Globus pallidus (tissue), 1 donor: Measurements from ENCODE around the gene IFNA5.

Source experiments
- DNase-seq: peaks from one replicate; pipeline ENCODE4 v3.0.0-alpha.2; 2015; ENCODE audit warnings: low spot score

The IFNA5 gene

GRCh38 chr9:21305213-21305612, at the start of gene IFNA5:
Gene IFNA5 (minus strand): TSS chr9:21305313. CDS start chr9:21305256, 57 bp downstream.
- DNase-seq = no peak

GRCh38 chr9:21350787-21351186, 45.7 kb upstream of the IFNA5 start, which contains the start of gene IFNA6:
Gene IFNA6 (minus strand): TSS chr9:21350887. CDS start chr9:21350887, 0 bp downstream.
- DNase-seq = no peak

DNA sequence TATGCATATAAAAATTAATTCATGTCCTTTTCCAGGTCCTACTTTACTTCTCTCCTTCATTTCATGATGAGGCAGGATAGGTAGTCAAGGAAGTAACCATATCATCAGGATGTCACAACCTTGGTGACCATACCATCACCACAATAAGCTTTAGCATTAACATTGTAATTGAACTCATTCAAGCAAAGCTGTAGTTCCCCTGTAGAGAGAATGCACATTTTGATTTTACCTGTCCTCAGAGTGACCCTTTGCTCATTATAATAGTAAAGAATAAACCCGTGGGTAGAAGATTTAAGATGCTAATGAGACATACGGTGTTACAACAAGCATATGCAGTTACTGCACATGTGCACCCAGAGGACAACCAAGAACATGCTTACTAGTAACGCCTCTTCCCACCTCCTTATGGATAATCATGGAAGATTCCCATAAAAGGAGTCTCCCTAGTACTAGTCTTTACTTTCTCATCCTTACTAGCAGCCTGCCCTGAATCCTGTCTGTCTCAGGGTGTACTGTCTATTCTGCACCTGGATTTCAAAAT, 43.4 kb upstream of the IFNA5 start:
- no peak for DNase-seq

- no peak for DNase-seq
Measured at GRCh38 chr9:21340735-21341134, 35.6 kb upstream of the IFNA5 start.

DNA sequence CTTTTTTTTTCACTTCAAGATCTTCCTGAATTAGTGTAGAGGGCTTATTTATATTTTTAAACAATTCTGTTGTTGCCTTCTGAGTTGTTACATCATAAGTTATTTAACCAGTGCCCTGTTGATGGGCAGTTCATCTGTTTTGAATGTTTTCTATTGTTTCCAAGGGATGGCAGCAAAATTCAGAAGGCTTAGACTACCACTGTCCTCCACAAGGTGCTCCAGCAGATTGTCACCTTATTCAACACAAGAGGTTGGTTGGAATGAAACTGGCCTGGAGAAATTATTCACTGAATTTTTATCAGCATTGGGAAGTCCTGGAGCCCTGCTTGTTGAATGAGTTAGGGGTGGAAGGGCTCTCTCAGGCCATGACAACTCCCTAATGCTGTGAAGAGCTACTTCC, 31.3 kb upstream of the IFNA5 start:
- peak; percentile 29 for DNase-seq

GRCh38 chr9:21334701-21335632, 29.9 kb upstream of the IFNA5 start, which contains the start of gene KLHL9:
Gene KLHL9 (minus strand): TSS chr9:21335404. CDS start chr9:21334859, 545 bp downstream.
- peak; percentile 95 for DNase-seq

DNA sequence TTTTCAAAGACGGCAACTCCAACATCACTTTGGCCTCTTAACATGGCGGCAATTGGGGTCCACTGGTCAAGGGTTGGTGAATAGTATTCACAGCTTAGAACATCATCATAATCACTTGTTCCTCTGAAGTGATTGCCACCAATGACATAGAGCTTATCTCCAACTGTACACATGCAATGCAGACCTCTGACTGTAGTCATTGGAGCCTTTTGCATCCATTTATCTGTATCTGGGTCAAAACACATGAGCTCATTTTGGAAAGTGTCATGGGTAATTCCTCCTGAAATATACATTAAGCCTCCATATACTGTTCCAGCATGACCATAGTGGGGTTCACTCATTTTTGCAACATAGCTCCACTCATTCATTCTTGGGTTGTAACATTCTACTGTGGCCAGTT, 28.1 kb upstream of the IFNA5 start:
- no peak for DNase-seq

GRCh38 chr9:21331676-21332402, 26.7 kb upstream of the IFNA5 start:
- DNase-seq = no peak

DNA sequence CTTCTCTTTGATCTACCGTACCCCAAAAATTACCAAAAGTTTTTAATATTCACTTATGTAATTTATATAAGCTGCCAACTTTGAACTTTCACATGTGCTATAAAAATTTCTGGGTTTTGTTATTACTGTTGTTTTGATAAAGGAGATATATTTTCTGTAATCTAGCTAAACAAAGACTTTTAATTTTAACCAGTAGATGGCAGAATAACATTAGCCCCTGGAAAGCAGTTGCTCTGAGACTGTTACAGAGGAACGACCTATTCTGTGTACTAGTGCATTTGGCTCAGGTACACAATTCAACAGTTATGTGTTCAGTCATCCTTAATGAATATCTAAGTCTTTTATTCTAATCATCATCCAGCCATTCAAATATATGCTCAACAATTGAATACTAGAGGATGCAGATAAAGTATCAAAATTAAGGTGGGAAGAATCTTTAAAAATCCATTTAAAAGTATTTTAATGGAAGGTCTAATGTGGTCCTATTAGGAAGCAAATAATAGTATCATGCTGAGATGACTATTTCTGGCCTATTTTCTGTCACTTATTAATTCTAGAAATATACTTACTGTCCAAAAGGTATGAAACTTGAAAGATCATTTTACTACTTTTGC, 21.5 kb upstream of the IFNA5 start:
- DNase-seq = peak; percentile 62

GRCh38 chr9:21324047-21324446, 18.9 kb upstream of the IFNA5 start:
- DNase-seq = no peak

- DNase-seq = no peak
Measured at GRCh38 chr9:21322911-21323461, 17.9 kb upstream of the IFNA5 start.

GRCh38 chr9:21320465-21320864, 15.4 kb upstream of the IFNA5 start:
- DNase-seq = no peak

DNA sequence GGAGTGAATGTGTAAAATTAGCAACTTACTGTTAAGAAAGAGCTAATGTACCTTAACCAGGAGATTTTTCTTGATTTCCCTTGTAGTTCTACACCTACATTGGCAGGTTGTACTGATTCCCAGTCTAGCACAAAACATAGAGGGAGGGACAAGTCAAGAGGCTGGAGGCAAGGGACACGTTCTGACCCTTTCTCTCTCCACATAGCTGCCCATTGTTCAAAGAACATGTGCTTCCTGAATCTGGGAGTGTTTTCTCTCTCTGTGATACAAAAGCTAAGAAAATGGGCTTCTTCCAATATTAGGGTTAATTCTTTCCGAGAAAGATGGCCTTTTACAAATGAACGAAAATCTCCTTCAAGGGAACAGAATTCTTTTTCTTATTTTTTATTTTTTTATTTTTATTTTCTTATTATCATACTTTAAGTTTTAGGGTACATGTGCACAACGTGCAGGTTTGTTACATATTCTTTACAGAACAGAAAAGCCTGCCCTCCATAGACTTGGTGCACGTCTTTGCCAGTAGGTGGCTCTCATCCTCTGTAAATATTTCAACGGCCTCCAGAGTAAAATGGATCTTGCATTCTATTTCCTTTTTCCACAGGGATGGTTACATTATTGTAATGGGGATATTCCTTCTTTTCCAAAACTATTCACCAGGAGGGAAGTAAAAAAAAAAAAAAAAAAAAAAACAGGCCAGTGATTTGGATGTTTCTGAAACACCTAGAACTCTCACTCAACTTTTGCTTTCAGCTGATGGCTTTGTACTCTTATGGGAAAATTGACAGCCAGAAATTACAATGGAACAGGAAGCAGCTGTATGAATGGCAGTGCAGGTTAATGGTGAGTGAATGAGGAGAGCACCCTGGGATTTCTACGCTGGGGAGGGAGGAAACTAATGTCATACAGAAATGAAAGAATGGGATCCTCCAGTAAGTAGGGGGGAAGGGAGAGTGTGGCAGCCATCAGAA, 13.1 kb upstream of the IFNA5 start:
- DNase-seq = peak; percentile 62

GRCh38 chr9:21316860-21317259, 11.7 kb upstream of the IFNA5 start:
- DNase-seq = no peak

DNA sequence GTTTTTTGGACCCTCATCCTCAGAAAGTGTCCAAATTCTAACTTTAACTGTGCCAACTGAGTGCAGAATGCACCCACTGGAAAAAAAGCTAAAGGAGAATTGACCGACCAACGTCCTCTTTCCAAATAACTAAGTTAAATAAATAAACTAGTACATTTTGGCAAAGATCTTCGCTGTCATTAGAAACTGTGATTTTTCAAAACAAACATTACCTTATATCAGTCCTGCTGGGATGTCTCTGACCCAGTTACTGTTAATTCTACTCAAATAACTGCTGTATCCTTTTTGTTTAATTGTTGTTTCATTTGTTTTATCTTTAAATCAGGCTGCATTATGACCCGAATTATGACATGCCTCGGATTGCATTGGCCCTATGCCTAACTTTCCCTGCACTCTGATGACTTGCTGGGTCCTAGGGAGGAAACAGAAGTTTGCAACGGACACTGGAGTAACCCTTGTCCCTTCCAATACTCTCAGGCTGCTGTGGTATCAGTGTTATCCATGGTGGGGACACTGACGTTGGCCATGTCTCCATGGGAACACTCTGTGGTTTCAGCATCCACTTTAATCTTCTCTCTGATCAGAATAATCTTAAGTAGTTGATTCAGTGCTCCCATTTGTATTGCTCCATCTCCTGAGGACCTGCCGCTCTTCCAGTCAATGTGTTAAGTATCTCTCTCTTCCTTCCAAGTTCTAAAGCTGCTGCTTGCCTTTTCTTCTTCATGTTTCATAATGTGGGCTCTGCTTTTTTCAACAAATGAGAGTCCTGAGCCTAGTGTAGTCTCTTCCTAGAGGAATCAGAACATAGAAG, 11.1 kb upstream of the IFNA5 start:
- no peak for DNase-seq

DNA sequence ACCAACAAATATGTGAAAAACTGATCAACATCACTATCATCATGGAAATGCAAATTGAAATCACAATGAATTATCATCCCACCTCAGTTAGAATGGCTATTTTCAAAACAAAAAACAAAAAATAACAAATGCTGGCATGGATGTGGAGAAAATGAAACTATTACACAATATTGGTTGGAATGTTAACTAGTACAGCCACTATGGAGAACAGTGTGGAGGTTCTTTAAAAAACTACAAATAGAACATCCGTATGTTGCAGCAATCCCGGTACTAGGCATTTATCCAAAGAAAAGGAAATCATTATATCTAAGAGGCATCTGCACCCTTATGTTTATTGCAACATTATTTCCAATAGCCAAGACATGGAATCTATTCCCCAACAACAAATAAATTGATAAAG, 9.0 kb upstream of the IFNA5 start:
- no peak for DNase-seq

DNA sequence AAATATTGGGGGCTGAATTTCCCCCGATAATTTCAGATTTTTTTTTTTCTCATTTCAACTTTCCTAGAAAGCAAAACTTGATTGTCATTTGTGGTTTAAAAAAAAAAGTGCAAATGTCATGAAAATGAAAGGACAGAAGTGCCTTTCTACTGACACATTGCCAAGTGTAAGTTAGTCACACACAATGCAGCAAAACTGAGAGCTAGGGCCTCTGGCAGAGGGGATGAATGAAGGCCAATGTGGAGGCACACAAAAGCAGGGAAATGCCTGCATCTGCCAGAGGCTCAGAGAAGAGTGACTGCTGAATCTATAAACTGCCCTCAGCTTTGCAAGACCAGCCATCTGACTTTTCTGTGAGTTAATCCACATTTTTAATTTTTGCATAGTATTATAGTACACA, 6.8 kb upstream of the IFNA5 start:
- no peak for DNase-seq

- DNase-seq = no peak
Measured at GRCh38 chr9:21295992-21296391, 9.1 kb downstream of the IFNA5 start.

DNA sequence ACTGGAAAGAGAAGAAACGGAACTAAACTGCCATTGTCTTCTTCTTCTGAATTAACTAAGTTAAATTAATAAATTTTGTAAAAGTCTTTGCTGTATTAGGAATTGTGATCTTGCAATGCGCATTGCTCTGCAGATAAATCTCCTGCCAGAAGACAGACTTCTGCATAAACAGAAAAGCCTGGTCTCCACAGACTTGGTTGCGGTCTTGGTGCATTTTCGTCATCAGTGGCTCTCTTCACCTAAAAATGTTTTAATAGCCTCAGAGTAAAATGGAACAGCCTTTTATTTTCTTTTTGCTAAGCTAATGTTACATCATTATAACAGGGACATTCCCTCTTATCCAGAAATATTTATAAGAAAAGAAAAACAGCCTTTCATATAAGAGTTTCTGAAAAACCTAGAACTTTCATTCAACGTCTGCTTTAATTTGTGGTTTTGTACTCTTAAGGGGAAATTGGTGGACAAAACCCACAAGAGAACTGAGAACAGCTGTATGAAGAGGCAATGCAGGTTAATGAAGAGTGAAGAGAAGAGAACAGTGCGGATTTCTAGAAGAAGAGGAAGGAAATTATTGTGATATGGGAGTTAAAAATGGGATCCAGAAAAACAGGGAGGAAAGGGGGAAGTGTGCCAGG, 10.1 kb downstream of the IFNA5 start:
- no peak for DNase-seq
